WTC11 (cell line): ENCODE data around the gene TBX4.
A peak's percentile ranks its signal among the peaks of the same experiment; 100 is the strongest.

Experiments
- ATF1 ChIP-seq: sonication (generic); formaldehyde crosslinking; IDR thresholded peaks from 2 replicates; pipeline ENCODE4 v1.8.1; 2023; ENCODE audit warnings: mild to moderate bottlenecking, moderate library complexity, missing genetic modification reagents
- CBFB ChIP-seq: sonication (generic); formaldehyde crosslinking; IDR thresholded peaks from 2 replicates; pipeline ENCODE4 v1.8.1; 2022; ENCODE audit warnings: mild to moderate bottlenecking, low read depth, missing genetic modification reagents
- CREB1 ChIP-seq: sonication (generic); formaldehyde crosslinking; IDR thresholded peaks from 2 replicates; pipeline ENCODE4 v1.8.0; 2023; ENCODE audit warnings: mild to moderate bottlenecking, missing genetic modification reagents
- ETV6 ChIP-seq: sonication (generic); formaldehyde crosslinking; IDR thresholded peaks from 2 replicates; pipeline ENCODE4 v1.8.1; 2022; ENCODE audit warnings: mild to moderate bottlenecking, missing genetic modification reagents
- HMGA2 ChIP-seq: fragments of 250-450 bp; sonication (Bioruptor Pico); IDR thresholded peaks from 2 replicates; pipeline ENCODE4 v1.4.0; 2021; ENCODE audit warnings: mild to moderate bottlenecking, moderate library complexity
- KAT7 ChIP-seq: sonication (generic); formaldehyde crosslinking; IDR thresholded peaks from 2 replicates; pipeline ENCODE4 v1.8.1; 2023; ENCODE audit warnings: missing genetic modification reagents, mild to moderate bottlenecking, borderline replicate concordance
- OVOL2 ChIP-seq: fragments of 250-450 bp; sonication (Bioruptor Pico); IDR thresholded peaks from 2 replicates; pipeline ENCODE4 v1.9.0; 2021; ENCODE audit warnings: mild to moderate bottlenecking, borderline replicate concordance
- SMAD3 ChIP-seq: sonication (generic); formaldehyde crosslinking; IDR thresholded peaks from 2 replicates; pipeline ENCODE4 v1.8.0; 2022; ENCODE audit warnings: missing genetic modification reagents, mild to moderate bottlenecking, borderline replicate concordance
- TF ChIP-seq, protein P1 (sequence below): sonication (generic); formaldehyde crosslinking; IDR thresholded peaks from 2 replicates; pipeline ENCODE4 v1.8.1; 2023; ENCODE audit warnings: mild to moderate bottlenecking, missing genetic modification reagents
- TF ChIP-seq, protein P2 (sequence below): fragments of 200-600 bp; IDR thresholded peaks from 2 replicates; pipeline ENCODE4 v1.8.0; 2022; ENCODE audit warnings: antibody characterized with exemption
- TF ChIP-seq, protein P3 (sequence below): sonication (generic); formaldehyde crosslinking; IDR thresholded peaks from 2 replicates; pipeline ENCODE4 v1.8.0; 2022; ENCODE audit warnings: mild to moderate bottlenecking, missing genetic modification reagents
- TF ChIP-seq, protein P4 (sequence below): sonication (generic); formaldehyde crosslinking; conservative IDR thresholded peaks from 2 replicates; pipeline ENCODE4 v1.8.1; 2022; ENCODE audit warnings: mild to moderate bottlenecking, missing genetic modification reagents
- TF ChIP-seq, protein P5 (sequence below): sonication (generic); formaldehyde crosslinking; IDR thresholded peaks from 2 replicates; pipeline ENCODE4 v1.8.1; 2023; ENCODE audit warnings: mild to moderate bottlenecking, moderate library complexity, missing genetic modification reagents
- TF ChIP-seq, protein P6 (sequence below): sonication (generic); formaldehyde crosslinking; IDR thresholded peaks from 2 replicates; pipeline ENCODE4 v1.8.0; 2022; ENCODE audit warnings: mild to moderate bottlenecking, missing genetic modification reagents

DNA sequence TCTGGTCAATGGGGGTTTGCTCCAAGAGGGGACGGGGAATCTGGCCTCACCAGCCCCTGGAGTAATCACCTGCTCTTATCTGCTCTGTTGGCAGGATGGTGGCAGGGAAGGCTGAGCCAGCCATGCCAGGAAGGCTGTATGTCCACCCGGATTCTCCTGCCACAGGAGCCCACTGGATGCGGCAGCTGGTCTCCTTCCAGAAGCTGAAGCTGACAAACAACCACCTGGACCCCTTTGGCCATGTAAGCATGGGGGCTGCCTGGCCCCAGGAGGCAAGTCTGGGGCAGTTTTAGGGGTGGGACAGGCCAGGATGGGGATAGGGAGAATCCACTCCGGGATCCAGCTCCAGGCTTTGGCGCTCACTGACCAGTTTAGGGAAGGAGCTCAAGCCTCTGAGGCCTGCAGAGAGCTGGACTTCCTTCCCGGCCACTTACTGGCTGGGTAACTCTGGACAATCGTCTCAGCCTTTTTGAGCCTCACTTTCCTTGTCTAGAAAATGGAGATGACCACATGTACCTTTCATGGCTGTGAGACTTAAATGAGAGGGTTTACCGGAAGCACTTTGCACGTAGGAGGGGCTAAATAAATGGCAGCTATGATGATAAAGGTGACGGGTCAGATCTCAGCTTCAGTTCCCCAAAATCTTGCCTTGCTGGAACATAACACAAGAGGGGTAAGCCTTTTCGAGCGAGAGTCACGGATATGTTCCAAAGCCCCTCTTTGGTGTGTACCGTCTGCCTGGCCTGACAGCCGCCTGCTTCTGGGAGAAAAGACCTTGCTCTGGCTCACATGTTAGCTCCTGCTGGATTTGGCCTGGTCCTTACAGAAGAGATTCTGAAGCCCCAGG is 15.4 kb downstream of the TBX4 start:
- no peak for TF ChIP-seq HMGA2 (CRISPR knock-in tag)
- TF ChIP-seq, protein P1, sequence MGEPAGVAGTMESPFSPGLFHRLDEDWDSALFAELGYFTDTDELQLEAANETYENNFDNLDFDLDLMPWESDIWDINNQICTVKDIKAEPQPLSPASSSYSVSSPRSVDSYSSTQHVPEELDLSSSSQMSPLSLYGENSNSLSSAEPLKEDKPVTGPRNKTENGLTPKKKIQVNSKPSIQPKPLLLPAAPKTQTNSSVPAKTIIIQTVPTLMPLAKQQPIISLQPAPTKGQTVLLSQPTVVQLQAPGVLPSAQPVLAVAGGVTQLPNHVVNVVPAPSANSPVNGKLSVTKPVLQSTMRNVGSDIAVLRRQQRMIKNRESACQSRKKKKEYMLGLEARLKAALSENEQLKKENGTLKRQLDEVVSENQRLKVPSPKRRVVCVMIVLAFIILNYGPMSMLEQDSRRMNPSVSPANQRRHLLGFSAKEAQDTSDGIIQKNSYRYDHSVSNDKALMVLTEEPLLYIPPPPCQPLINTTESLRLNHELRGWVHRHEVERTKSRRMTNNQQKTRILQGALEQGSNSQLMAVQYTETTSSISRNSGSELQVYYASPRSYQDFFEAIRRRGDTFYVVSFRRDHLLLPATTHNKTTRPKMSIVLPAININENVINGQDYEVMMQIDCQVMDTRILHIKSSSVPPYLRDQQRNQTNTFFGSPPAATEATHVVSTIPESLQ, result no peak
- TF ChIP-seq, protein P2, sequence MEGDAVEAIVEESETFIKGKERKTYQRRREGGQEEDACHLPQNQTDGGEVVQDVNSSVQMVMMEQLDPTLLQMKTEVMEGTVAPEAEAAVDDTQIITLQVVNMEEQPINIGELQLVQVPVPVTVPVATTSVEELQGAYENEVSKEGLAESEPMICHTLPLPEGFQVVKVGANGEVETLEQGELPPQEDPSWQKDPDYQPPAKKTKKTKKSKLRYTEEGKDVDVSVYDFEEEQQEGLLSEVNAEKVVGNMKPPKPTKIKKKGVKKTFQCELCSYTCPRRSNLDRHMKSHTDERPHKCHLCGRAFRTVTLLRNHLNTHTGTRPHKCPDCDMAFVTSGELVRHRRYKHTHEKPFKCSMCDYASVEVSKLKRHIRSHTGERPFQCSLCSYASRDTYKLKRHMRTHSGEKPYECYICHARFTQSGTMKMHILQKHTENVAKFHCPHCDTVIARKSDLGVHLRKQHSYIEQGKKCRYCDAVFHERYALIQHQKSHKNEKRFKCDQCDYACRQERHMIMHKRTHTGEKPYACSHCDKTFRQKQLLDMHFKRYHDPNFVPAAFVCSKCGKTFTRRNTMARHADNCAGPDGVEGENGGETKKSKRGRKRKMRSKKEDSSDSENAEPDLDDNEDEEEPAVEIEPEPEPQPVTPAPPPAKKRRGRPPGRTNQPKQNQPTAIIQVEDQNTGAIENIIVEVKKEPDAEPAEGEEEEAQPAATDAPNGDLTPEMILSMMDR, result no peak
- TF ChIP-seq SMAD3 (CRISPR knock-in tag), result no peak
- TF ChIP-seq, protein P3, sequence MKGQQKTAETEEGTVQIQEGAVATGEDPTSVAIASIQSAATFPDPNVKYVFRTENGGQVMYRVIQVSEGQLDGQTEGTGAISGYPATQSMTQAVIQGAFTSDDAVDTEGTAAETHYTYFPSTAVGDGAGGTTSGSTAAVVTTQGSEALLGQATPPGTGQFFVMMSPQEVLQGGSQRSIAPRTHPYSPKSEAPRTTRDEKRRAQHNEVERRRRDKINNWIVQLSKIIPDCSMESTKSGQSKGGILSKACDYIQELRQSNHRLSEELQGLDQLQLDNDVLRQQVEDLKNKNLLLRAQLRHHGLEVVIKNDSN (CRISPR knock-in tag), result no peak
- no peak for TF ChIP-seq ATF1 (CRISPR knock-in tag)
- no peak for TF ChIP-seq CBFB (CRISPR knock-in tag)
- no peak for TF ChIP-seq OVOL2
- no peak for TF ChIP-seq CREB1 (CRISPR knock-in tag)
- TF ChIP-seq, protein P4, sequence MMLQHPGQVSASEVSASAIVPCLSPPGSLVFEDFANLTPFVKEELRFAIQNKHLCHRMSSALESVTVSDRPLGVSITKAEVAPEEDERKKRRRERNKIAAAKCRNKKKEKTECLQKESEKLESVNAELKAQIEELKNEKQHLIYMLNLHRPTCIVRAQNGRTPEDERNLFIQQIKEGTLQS (CRISPR knock-in tag), result no peak
- TF ChIP-seq ETV6 (CRISPR knock-in tag), result peak; percentile 36; the same call in 1 of the 2 replicates
- TF ChIP-seq, protein P5, sequence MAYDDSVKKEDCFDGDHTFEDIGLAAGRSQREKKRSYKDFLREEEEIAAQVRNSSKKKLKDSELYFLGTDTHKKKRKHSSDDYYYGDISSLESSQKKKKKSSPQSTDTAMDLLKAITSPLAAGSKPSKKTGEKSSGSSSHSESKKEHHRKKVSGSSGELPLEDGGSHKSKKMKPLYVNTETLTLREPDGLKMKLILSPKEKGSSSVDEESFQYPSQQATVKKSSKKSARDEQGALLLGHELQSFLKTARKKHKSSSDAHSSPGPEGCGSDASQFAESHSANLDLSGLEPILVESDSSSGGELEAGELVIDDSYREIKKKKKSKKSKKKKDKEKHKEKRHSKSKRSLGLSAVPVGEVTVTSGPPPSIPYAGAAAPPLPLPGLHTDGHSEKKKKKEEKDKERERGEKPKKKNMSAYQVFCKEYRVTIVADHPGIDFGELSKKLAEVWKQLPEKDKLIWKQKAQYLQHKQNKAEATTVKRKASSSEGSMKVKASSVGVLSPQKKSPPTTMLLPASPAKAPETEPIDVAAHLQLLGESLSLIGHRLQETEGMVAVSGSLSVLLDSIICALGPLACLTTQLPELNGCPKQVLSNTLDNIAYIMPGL, result no peak
- TF ChIP-seq, protein P6, sequence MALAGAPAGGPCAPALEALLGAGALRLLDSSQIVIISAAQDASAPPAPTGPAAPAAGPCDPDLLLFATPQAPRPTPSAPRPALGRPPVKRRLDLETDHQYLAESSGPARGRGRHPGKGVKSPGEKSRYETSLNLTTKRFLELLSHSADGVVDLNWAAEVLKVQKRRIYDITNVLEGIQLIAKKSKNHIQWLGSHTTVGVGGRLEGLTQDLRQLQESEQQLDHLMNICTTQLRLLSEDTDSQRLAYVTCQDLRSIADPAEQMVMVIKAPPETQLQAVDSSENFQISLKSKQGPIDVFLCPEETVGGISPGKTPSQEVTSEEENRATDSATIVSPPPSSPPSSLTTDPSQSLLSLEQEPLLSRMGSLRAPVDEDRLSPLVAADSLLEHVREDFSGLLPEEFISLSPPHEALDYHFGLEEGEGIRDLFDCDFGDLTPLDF (CRISPR knock-in tag), result no peak
- TF ChIP-seq KAT7, result no peak
